Liver (tissue), 3 donors: ENCODE measurements around the gene ZNF653.

ENCODE experiments used
- GABPA ChIP-seq, 2 donors: IDR thresholded peaks in 1 of 2; conservative IDR thresholded peaks in 1 of 2; 2 replicates each; pipeline ENCODE4 v1.6.1; 2016; ENCODE audit warnings: antibody characterized with exemption in 2 of 2, mild to moderate bottlenecking in 1 of 2, moderate library complexity in 1 of 2
- HNF4G ChIP-seq: IDR thresholded peaks from 2 replicates; pipeline ENCODE4 v1.6.1; 2016; ENCODE audit warnings: antibody characterized with exemption
- MAX ChIP-seq: IDR thresholded peaks from 2 replicates; pipeline ENCODE4 v1.6.1; 2016; ENCODE audit warnings: antibody characterized with exemption
- REST ChIP-seq: IDR thresholded peaks from 2 replicates; pipeline ENCODE4 v1.6.1; 2016; ENCODE audit warnings: antibody characterized with exemption, mild to moderate bottlenecking
- SP1 ChIP-seq: IDR thresholded peaks from 2 replicates; pipeline ENCODE4 v1.6.1; 2018; ENCODE audit warnings: antibody characterized with exemption, mild to moderate bottlenecking
- TAF1 ChIP-seq: conservative IDR thresholded peaks from 2 replicates; pipeline ENCODE4 v1.6.1; 2016; ENCODE audit warnings: antibody characterized with exemption, mild to moderate bottlenecking
- TF ChIP-seq, protein P1 (sequence below): fragments of 150-350 bp; IDR thresholded peaks from 2 replicates; pipeline ENCODE4 v1.5.1; 2017; ENCODE audit warnings: improper control_type of control experiment, low read depth, low read length; ENCODE audit not compliant: missing input control
- TF ChIP-seq, protein P2 (sequence below): IDR thresholded peaks from 2 replicates; pipeline ENCODE4 v1.6.1; 2016; ENCODE audit warnings: antibody characterized with exemption
- donor health status: healthy.
- donor health status: healthy.

DNA sequence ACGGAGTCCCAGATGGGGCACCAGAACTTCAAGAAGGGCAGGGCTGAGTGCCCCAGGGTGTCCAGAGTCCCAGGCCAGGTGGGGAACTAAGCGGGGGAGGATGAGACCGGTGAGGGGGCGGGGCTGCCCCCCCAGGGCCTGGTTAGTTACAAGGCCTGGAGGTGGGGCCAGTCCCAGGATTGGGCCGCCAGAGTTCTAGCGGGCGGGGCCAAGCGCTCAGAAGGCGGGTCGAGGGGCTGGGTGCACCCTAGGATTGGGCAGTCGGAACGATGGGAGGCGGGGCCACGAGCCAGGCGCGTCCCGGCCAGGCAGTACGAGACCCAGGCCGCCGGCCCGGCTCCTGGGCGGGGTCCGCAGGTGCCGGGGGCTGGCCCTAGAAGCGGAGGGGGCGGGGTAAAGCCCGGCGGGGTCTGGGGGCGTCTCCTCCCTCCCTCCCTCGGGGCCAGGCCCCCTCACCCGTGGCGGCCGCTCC is 571 bp downstream of the ZNF653 start:
- TF ChIP-seq SP1 = peak; percentile 58
- TF ChIP-seq GABPA (IDR thresholded peaks at IDR 0.05 in 1 of 2, conservative IDR thresholded peaks at IDR 0.05 in 1 of 2) = no peak
- TF ChIP-seq, protein P1, sequence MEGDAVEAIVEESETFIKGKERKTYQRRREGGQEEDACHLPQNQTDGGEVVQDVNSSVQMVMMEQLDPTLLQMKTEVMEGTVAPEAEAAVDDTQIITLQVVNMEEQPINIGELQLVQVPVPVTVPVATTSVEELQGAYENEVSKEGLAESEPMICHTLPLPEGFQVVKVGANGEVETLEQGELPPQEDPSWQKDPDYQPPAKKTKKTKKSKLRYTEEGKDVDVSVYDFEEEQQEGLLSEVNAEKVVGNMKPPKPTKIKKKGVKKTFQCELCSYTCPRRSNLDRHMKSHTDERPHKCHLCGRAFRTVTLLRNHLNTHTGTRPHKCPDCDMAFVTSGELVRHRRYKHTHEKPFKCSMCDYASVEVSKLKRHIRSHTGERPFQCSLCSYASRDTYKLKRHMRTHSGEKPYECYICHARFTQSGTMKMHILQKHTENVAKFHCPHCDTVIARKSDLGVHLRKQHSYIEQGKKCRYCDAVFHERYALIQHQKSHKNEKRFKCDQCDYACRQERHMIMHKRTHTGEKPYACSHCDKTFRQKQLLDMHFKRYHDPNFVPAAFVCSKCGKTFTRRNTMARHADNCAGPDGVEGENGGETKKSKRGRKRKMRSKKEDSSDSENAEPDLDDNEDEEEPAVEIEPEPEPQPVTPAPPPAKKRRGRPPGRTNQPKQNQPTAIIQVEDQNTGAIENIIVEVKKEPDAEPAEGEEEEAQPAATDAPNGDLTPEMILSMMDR = no peak
- TF ChIP-seq, protein P2, sequence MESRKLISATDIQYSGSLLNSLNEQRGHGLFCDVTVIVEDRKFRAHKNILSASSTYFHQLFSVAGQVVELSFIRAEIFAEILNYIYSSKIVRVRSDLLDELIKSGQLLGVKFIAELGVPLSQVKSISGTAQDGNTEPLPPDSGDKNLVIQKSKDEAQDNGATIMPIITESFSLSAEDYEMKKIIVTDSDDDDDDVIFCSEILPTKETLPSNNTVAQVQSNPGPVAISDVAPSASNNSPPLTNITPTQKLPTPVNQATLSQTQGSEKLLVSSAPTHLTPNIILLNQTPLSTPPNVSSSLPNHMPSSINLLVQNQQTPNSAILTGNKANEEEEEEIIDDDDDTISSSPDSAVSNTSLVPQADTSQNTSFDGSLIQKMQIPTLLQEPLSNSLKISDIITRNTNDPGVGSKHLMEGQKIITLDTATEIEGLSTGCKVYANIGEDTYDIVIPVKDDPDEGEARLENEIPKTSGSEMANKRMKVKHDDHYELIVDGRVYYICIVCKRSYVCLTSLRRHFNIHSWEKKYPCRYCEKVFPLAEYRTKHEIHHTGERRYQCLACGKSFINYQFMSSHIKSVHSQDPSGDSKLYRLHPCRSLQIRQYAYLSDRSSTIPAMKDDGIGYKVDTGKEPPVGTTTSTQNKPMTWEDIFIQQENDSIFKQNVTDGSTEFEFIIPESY = no peak
- TF ChIP-seq MAX = no peak
- no peak for TF ChIP-seq REST
- TF ChIP-seq HNF4G = no peak
- no peak for TF ChIP-seq TAF1
